GM12864 (cell line): ENCODE measurements around the gene PSMB7.

Experiments used
- DNase-seq: peaks from one replicate; pipeline ENCODE4 v3.0.0-alpha.2; 2011; ENCODE audit warnings: low read depth
- H3K4me3 ChIP-seq: 2 replicates; pipeline ENCODE4 v1.5.1; 2011; ENCODE audit warnings: mild to moderate bottlenecking, low read depth, low read length, control low read depth
- CTCF ChIP-seq: IDR thresholded peaks from 2 replicates; pipeline ENCODE4 v1.5.1; 2011; ENCODE audit warnings: low read depth, mild to moderate bottlenecking, moderate library complexity, low read length, control low read depth, inconsistent platforms; ENCODE audit errors: missing control alignments

PSMB7 gene

GRCh38 chr9:124364141-124364540, 51.1 kb downstream of the PSMB7 start:
- no peak for DNase-seq
- H3K4me3 ChIP-seq = no peak overlapping the region
- no peak for TF ChIP-seq CTCF

- no peak for TF ChIP-seq CTCF
- no peak for DNase-seq
- no peak overlapping the region for H3K4me3 ChIP-seq
Measured at GRCh38 chr9:124363326-124364096, 51.7 kb downstream of the PSMB7 start.

- H3K4me3 ChIP-seq = no peak overlapping the region
- no peak for DNase-seq
- no peak for TF ChIP-seq CTCF
Measured at GRCh38 chr9:124361128-124361527, 54.1 kb downstream of the PSMB7 start.

- no peak overlapping the region for H3K4me3 ChIP-seq
- TF ChIP-seq CTCF = no peak
- no peak for DNase-seq
Measured at GRCh38 chr9:124359855-124360678, 55.2 kb downstream of the PSMB7 start.

GRCh38 chr9:124359426-124359825, 55.8 kb downstream of the PSMB7 start:
- TF ChIP-seq CTCF = no peak
- no peak overlapping the region for H3K4me3 ChIP-seq
- DNase-seq = no peak

- H3K4me3 ChIP-seq = no peak overlapping the region
- no peak for DNase-seq
- TF ChIP-seq CTCF = no peak
Measured at GRCh38 chr9:124358631-124359030, 56.6 kb downstream of the PSMB7 start.
